Adrenal gland (tissue), 12 donors: ENCODE data around the gene IL17RC. TPM values are rescaled to one million over a fixed set of nuclear protein-coding genes. Genes with fewer than 3 reads are reported as not detected.

ENCODE experiments used
- DNase-seq, 7 donors: peaks; one replicate each; pipeline ENCODE4 v3.0.0-alpha.2; 2019 to 2020
- H3K27ac ChIP-seq, 5 donors: fragments of 200-600 bp; sonication (generic) in 4 of 5; 1 replicate in 3 of 5; 2 replicates in 2 of 5; pipeline versions ENCODE4 v1.5.1 to v1.8.0; 2016 to 2020; ENCODE audit warnings: mild to moderate bottlenecking in 1 of 5
- H3K27me3 ChIP-seq: fragments of 200-600 bp; 2 replicates; pipeline ENCODE4 v1.8.0; 2021
- H3K36me3 ChIP-seq, 2 donors: fragments of 200-600 bp; replicated peaks in 1 of 2; 1 replicate in 1 of 2; 2 replicates in 1 of 2; pipeline versions ENCODE4 v1.5.1 to v1.8.0; 2018 to 2022
- H3K4me1 ChIP-seq, 2 donors: fragments of 200-600 bp; replicated peaks in 1 of 2; 1 replicate in 1 of 2; 2 replicates in 1 of 2; pipeline versions ENCODE4 v1.5.1 to v1.8.0; 2018 to 2021
- H3K4me3 ChIP-seq, 4 donors: fragments of 200-600 bp; sonication (generic) in 3 of 4; one replicate each; pipeline ENCODE4 v1.5.1; 2016 to 2018
- H3K9me3 ChIP-seq, 3 donors: fragments of 200-600 bp; sonication (generic) in 1 of 3; replicated peaks in 1 of 3; 1 replicate in 2 of 3; 2 replicates in 1 of 3; pipeline versions ENCODE4 v1.5.1 to v1.8.0; 2016 to 2021
- CTCF ChIP-seq, 6 experiments: fragments of 450-650 bp in 4 of 6; fragments of 200-600 bp in 2 of 6; sonication (generic) in 1 of 6; IDR thresholded peaks; 1 replicate in 5 of 6; 2 replicates in 1 of 6; pipeline versions ENCODE4 v1.5.1 to v1.8.0; 2016 to 2021; ENCODE audit warnings: antibody characterized with exemption in 6 of 6, mild to moderate bottlenecking in 2 of 6, moderate library complexity in 1 of 6
- POLR2A ChIP-seq, 2 donors: fragments of 450-650 bp; IDR thresholded peaks; one replicate each; pipeline ENCODE4 v1.6.1; 2017; ENCODE audit warnings: antibody characterized with exemption in 2 of 2, mild to moderate bottlenecking in 2 of 2, moderate library complexity in 1 of 2
- WGBS, 4 donors: extraction: QIAGEN DNeasy Blood & Tissue Kit in 2 of 4; methylation state at CpG; one replicate each; pipeline versions ENCODE4 v1.1.5 to v1.1.7; 2013 to 2017; 5-methylcytosine and 5-hydroxymethylcytosine counted together
- intact Hi-C, 2 donors: fragments of 100-400 bp; cut with DNase I; formaldehyde crosslinking; loops; one replicate each; pipeline versions ENCODE4 v1.14.1 to v1.15.0; 2022 to 2023
- polyA plus RNA-seq, 3 donors: library from polyadenylated mRNA; stranded (reverse); fragments of 200-250 nt in 2 of 3; fragments of 350-450 nt in 1 of 3; fragmentation: Illumina TruSeq in 1 of 3; extraction: RNeasy Lipid Tissue Mini Kit (QIAGEN cat#74804) in 1 of 3; gene quantifications; one replicate each; pipeline ENCODE4 v1.2.3, GENCODE V29; 2013 to 2014
- total RNA-seq, 9 donors: library from RNA; depleted of rRNA in 4 of 9; stranded (reverse); fragments of >200 nt in 4 of 9; fragments of 120-200 nt in 1 of 9; fragmentation: NEBNext Ultra II Directional in 1 of 9; extraction: Animal tissue kit (Norgen Biotek cat#: 25700) in 1 of 9; gene quantifications; one replicate each; pipeline versions ENCODE4 v1.1.0 to v1.2.4, GENCODE V29; 2013 to 2023
- donor health status: healthy with polysubstance abuse.
- donor health status: Bipolar disorder and iron deficiency.
- donor health status: DM: yes; HTN: yes; CAD: no.
- donor health status: DM: no; HTN: no; CAD: no.
- donor health status: DM: no; HTN: no; CAD: no.
- donor health status: DM: yes; HTN: yes; CAD: no.

Gene IL17RC
- total and polyA plus RNA-seq, 12 donors = 20.5 to 283 (median 90.4) TPM

- no peaks in the 10 kb centered on the region for H3K9me3 ChIP-seq
- intact Hi-C loops = no loop called here
- H3K4me1 ChIP-seq = peaks cover 4 to 8% of the 10 kb centered on the region in 2 donors
- no peak for DNase-seq
- WGBS, 4 donors = 90 to 98% (median 95%) methylated on average over 4 to 23 of the region's 23 CpGs
- no peak overlapping the region for H3K27ac ChIP-seq
- peaks cover 0 to 29% of the 10 kb centered on the region in 2 donors for H3K36me3 ChIP-seq
- no peak overlapping the region for H3K4me3 ChIP-seq
- no peak for TF ChIP-seq POLR2A (IDR thresholded peaks at IDR 0.05)
- no peak for TF ChIP-seq CTCF (IDR thresholded peaks at IDR 0.05)
- H3K27me3 ChIP-seq = no peaks in the 10 kb centered on the region
Observed at GRCh38 chr3:9928158-9928557, 11.3 kb downstream of the IL17RC start.

- H3K36me3 ChIP-seq = peaks cover 0 to 24% of the 10 kb centered on the region in 2 donors
- WGBS, 4 donors = 93 to 98% (median 96%) methylated on average over 4 of the region's 4 CpGs
- intact Hi-C loops = no loop called here
Observed at GRCh38 chr3:9930804-9931418, 14.0 kb downstream of the IL17RC start.

GRCh38 chr3:9932535-9932842 is 15.6 kb downstream of the IL17RC start:
- Histone ChIP-seq H3K36me3 (peaks cover 0 to 34% of the 10 kb centered on the region in 2 donors), H3K27ac (peak overlapping the region in 4 of 5 donors; percentile 89 to 97 (median 93)), H3K27me3 (no peaks in the 10 kb centered on the region), H3K4me3 (peak overlapping the region in 2 of 4 donors; percentile 59 to 98), H3K9me3 (no peaks in the 10 kb centered on the region), H3K4me1 (peaks cover 21 to 24% of the 10 kb centered on the region in 2 donors)
- no peak for DNase-seq
- intact Hi-C loops = no loop called here
- WGBS, 4 donors = 3 to 10% (median 5%) methylated on average over 10 to 13 of the region's 13 CpGs
- TF ChIP-seq POLR2A (IDR thresholded peaks at IDR 0.05) = no peak
- TF ChIP-seq CTCF (IDR thresholded peaks at IDR 0.05) = no peak

More at GRCh38 chr3:9930804-9931418, 14.0 kb downstream of the IL17RC start:
- Histone ChIP-seq H3K9me3 (no peaks in the 10 kb centered on the region), H3K4me3 (no peak overlapping the region), H3K27me3 (no peaks in the 10 kb centered on the region), H3K27ac (no peak overlapping the region), H3K4me1 (peaks cover 21 to 24% of the 10 kb centered on the region in 2 donors)
- TF ChIP-seq POLR2A (IDR thresholded peaks at IDR 0.05) (no peak), CTCF (IDR thresholded peaks at IDR 0.05) (peak in 1 of 6 experiments; percentile 12)
- DNase-seq = no peak

GRCh38 chr3:9932843-9933560 is 16.1 kb downstream of the IL17RC start:
- 0 to 2% (median 1%) methylated on average over 9 to 77 of the region's 77 CpGs; no CpG with 5 or more reads in 1 of the 4 donors for WGBS, 4 donors
- H3K27me3 ChIP-seq = no peaks in the 10 kb centered on the region
- H3K36me3 ChIP-seq = peaks cover 0 to 37% of the 10 kb centered on the region in 2 donors
- H3K4me1 ChIP-seq = peaks cover 21 to 24% of the 10 kb centered on the region in 2 donors
- intact Hi-C loops = no loop called here
- no peaks in the 10 kb centered on the region for H3K9me3 ChIP-seq
- H3K4me3 ChIP-seq = peak overlapping the region in 3 of 4 donors; percentile 45 to 98 (median 59)
- peak overlapping the region in 4 of 5 donors; percentile 89 to 97 (median 93) for H3K27ac ChIP-seq
- TF ChIP-seq POLR2A (IDR thresholded peaks at IDR 0.05) (no peak), CTCF (IDR thresholded peaks at IDR 0.05) (peak; percentile 38 to 83 (median 74))
- DNase-seq = peak; percentile 79 to 92 (median 86)
